SJSA1 (cell line): ENCODE data around the gene KLHL6. TPM values are rescaled to one million over a fixed set of nuclear protein-coding genes. Genes with fewer than 3 reads are reported as not detected.
"Not testable (repeated sequence)": the region's sequence is repeated elsewhere in the genome, so short reads cannot be mapped to it uniquely, and the experiment has no call there.

Source experiments
- DNase-seq, 2 experiments: peaks; one replicate each; pipeline ENCODE4 v3.0.0-alpha.2; 2015 to 2020; ENCODE audit warnings: low spot score in 2 of 2, low read depth in 1 of 2
- H3K27ac ChIP-seq: fragments of 250-450 bp; sonication (Bioruptor Pico); 2 replicates; pipeline ENCODE4 v1.5.1; 2020; ENCODE audit warnings: mild to moderate bottlenecking, moderate library complexity
- H3K27me3 ChIP-seq: fragments of 250-450 bp; sonication (Bioruptor Pico); replicated peaks from 2 replicates; pipeline ENCODE4 v1.5.1; 2020; ENCODE audit warnings: mild to moderate bottlenecking, moderate library complexity
- H3K36me3 ChIP-seq: fragments of 250-450 bp; sonication (Bioruptor Pico); 2 replicates; pipeline ENCODE4 v1.5.1; 2020; ENCODE audit warnings: mild to moderate bottlenecking
- H3K4me1 ChIP-seq: fragments of 250-450 bp; sonication (Bioruptor Pico); replicated peaks from 2 replicates; pipeline ENCODE4 v1.6.1; 2021; ENCODE audit warnings: mild to moderate bottlenecking
- H3K4me3 ChIP-seq: fragments of 250-450 bp; sonication (Bioruptor Pico); 2 replicates; pipeline ENCODE4 v1.5.1; 2020; ENCODE audit warnings: mild to moderate bottlenecking
- H3K9me3 ChIP-seq: fragments of 250-450 bp; sonication (Bioruptor Pico); replicated peaks from 2 replicates; pipeline ENCODE4 v1.5.1; 2020; ENCODE audit warnings: mild to moderate bottlenecking
- total RNA-seq: library from RNA; depleted of rRNA; stranded (reverse); fragments of >200 nt; shearing (Covaris generic); gene quantifications from 2 replicates; pipeline ENCODE4 v1.2.3, GENCODE V29; 2014

The KLHL6 gene
- total RNA-seq, 1 experiment from 2014 or later, result not detected

GRCh38 chr3:183487016-183487415, 68.5 kb downstream of the KLHL6 start:
- Histone ChIP-seq H3K4me3 (no peak overlapping the region), H3K4me1 (no peaks in the 10 kb centered on the region), H3K27me3 (no peaks in the 10 kb centered on the region; the same call in 1 of the 2 replicates), H3K36me3 (no peaks in the 10 kb centered on the region), H3K27ac (no peak overlapping the region), H3K9me3 (no peaks in the 10 kb centered on the region)
- no peak for DNase-seq

- Histone ChIP-seq H3K27ac (no peak overlapping the region), H3K27me3 (no peaks in the 10 kb centered on the region; the same call in 1 of the 2 replicates)
Observed at GRCh38 chr3:183486472-183486871, 69.0 kb downstream of the KLHL6 start.

GRCh38 chr3:183485585-183485984, 69.9 kb downstream of the KLHL6 start:
- H3K4me1 ChIP-seq, result no peaks in the 10 kb centered on the region
- H3K27me3 ChIP-seq, result no peaks in the 10 kb centered on the region; the same call in 1 of the 2 replicates
- no peak overlapping the region for H3K27ac ChIP-seq
- H3K4me3 ChIP-seq, result no peak overlapping the region
- no peaks in the 10 kb centered on the region for H3K9me3 ChIP-seq
- no peaks in the 10 kb centered on the region for H3K36me3 ChIP-seq
- DNase-seq, result no peak

More at GRCh38 chr3:183486472-183486871, 69.0 kb downstream of the KLHL6 start:
- Histone ChIP-seq H3K36me3 (no peaks in the 10 kb centered on the region), H3K9me3 (no peaks in the 10 kb centered on the region), H3K4me3 (no peak overlapping the region), H3K4me1 (no peaks in the 10 kb centered on the region)
- DNase-seq, result no peak

GRCh38 chr3:183485093-183485492, 70.4 kb downstream of the KLHL6 start:
- Histone ChIP-seq H3K9me3 (no peaks in the 10 kb centered on the region), H3K36me3 (no peaks in the 10 kb centered on the region)
- DNase-seq, result no peak

GRCh38 chr3:183484431-183485075, 71.0 kb downstream of the KLHL6 start:
- H3K27ac ChIP-seq, result no peak overlapping the region
- no peaks in the 10 kb centered on the region for H3K4me1 ChIP-seq
- no peaks in the 10 kb centered on the region; the same call in 1 of the 2 replicates for H3K27me3 ChIP-seq
- no peaks in the 10 kb centered on the region; the same call in 1 of the 2 replicates for H3K9me3 ChIP-seq
- no peak for DNase-seq
- H3K36me3 ChIP-seq, result no peaks in the 10 kb centered on the region
- no peak overlapping the region for H3K4me3 ChIP-seq

More at GRCh38 chr3:183485093-183485492, 70.4 kb downstream of the KLHL6 start:
- Histone ChIP-seq H3K4me1 (no peaks in the 10 kb centered on the region), H3K27ac (no peak overlapping the region), H3K4me3 (no peak overlapping the region), H3K27me3 (no peaks in the 10 kb centered on the region; the same call in 1 of the 2 replicates)

DNA sequence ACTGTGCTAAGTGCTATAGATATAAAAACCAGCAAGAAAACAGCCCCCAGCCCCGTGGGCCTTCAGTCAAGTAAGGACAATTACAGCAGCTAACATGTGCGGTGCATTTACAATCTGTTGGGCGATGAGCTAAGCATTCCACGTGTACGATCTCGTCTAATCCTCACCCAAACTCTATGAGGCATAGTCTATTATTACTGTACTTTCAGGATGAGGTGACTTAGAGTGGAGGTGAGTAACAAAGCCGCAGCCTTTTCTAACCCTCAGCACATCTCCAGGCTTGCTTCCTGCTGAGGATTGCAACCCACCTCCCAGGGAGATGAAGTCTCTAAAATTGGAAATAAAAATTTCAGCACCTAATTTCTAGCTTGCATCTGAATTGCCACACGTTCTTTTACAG, 73.9 kb downstream of the KLHL6 start:
- Histone ChIP-seq H3K9me3 (no peaks in the 10 kb centered on the region; the same call in 1 of the 2 replicates), H3K27ac (no peak overlapping the region)
- no peak for DNase-seq

GRCh38 chr3:183478501-183478900, 77.0 kb downstream of the KLHL6 start:
- DNase-seq, result no peak
- Histone ChIP-seq H3K27ac (no peak overlapping the region), H3K36me3 (no peaks in the 10 kb centered on the region), H3K4me1 (no peaks in the 10 kb centered on the region), H3K4me3 (no peak overlapping the region), H3K27me3 (peaks cover 5% of the 10 kb centered on the region; the same call in 1 of the 2 replicates), H3K9me3 (no peaks in the 10 kb centered on the region; the same call in 1 of the 2 replicates)

More for the DNA sequence above, 73.9 kb downstream of the KLHL6 start:
- Histone ChIP-seq H3K36me3 (no peaks in the 10 kb centered on the region), H3K27me3 (peaks cover 3% of the 10 kb centered on the region; the same call in 1 of the 2 replicates), H3K4me1 (no peaks in the 10 kb centered on the region), H3K4me3 (no peak overlapping the region)

DNA sequence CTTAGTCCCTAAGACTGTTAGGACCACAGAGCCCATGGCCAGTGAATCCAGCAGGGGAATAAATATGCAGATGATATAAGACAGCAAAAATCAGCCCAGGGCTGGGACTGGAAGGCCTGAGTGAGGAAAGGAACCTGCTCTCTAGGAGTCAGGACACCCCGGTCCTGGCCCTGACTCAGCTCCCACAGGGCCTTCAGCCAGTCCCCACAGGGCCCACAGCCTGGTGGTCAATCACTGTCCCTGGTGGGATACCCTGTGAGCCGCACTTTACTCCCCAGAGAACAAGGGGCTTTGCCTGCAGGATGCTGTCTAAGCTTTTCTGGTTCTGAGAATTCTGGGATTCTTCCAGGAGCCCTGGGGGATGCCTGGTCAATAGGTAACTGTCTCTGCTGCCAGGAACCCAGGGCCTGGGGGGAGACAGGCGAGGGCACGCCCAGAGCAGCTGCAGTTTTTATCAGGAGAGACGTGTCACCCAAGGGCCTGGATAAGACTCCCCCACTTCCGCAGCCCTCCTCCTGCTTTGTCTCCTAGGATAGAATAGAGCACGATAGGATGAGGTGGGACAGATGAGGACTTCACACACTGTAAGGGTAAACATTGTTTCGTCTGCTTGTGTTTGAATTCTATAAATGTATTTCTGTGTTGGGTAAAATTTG, 77.6 kb downstream of the KLHL6 start:
- H3K4me3 ChIP-seq, result no peak overlapping the region
- no peaks in the 10 kb centered on the region; the same call in 1 of the 2 replicates for H3K9me3 ChIP-seq
- H3K27me3 ChIP-seq, result peaks cover 5% of the 10 kb centered on the region; the same call in 1 of the 2 replicates
- no peak for DNase-seq
- H3K4me1 ChIP-seq, result no peaks in the 10 kb centered on the region
- no peak overlapping the region for H3K27ac ChIP-seq
- no peaks in the 10 kb centered on the region for H3K36me3 ChIP-seq

- H3K9me3 ChIP-seq, H3K27ac ChIP-seq, H3K4me1 ChIP-seq, H3K4me3 ChIP-seq, DNase-seq, H3K36me3 ChIP-seq, H3K27me3 ChIP-seq: not testable (repeated sequence)
Observed at GRCh38 chr3:183475764-183476162, 79.7 kb downstream of the KLHL6 start.

GRCh38 chr3:183475016-183475763, 80.3 kb downstream of the KLHL6 start:
- no peaks in the 10 kb centered on the region for H3K36me3 ChIP-seq
- peaks cover 5% of the 10 kb centered on the region; the same call in 1 of the 2 replicates for H3K27me3 ChIP-seq
- H3K27ac ChIP-seq, result no peak overlapping the region
- no peak for DNase-seq
- H3K4me3 ChIP-seq, result no peak overlapping the region
- no peaks in the 10 kb centered on the region; the same call in 1 of the 2 replicates for H3K9me3 ChIP-seq
- H3K4me1 ChIP-seq, result no peaks in the 10 kb centered on the region

DNA sequence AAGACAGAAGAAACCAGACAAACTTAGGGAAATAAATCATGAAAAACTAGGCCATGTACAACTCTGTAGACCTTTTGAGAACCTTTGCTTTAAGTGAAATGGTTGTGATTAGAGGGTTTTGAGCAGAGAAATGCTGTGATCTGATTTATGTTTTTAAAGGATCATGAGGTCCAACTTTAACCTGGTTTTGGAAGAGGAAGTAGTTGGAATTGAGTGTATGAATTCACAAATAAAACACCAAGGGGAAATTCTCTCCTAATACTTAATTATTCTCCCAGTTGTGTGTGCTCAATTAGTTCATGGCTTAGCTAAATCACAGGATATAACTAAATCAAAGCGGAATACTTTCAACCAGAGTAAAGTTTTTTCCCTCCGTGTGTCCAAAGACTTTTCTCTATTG, 81.5 kb downstream of the KLHL6 start:
- no peaks in the 10 kb centered on the region for H3K36me3 ChIP-seq
- no peak overlapping the region for H3K4me3 ChIP-seq
- H3K27ac ChIP-seq, result no peak overlapping the region
- H3K9me3 ChIP-seq, result no peaks in the 10 kb centered on the region
- H3K27me3 ChIP-seq, result peaks cover 5% of the 10 kb centered on the region; the same call in 1 of the 2 replicates
- peaks cover 3% of the 10 kb centered on the region; the same call in 1 of the 2 replicates for H3K4me1 ChIP-seq
- DNase-seq, result no peak

DNA sequence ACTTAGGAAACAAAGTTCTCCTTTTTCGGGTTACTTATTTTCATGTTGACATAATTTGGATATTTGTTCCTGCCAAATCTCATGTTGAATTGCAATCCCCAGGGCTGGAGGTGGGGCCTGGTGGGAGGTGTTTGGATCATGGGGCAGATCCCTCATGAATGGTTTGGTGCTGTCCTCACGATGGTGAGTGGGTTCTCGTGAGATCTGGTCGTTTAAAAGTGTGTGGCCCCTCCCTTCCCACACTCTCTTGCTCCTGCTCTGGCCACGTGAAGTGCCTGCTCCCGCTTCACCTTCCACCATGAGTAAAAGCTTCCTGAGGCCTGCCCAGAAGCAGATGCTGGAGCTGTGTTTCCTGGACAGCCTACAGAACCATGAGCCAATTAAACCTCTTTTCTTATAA, 83.4 kb downstream of the KLHL6 start:
- no peaks in the 10 kb centered on the region for H3K9me3 ChIP-seq
- no peak for DNase-seq
- no peak overlapping the region for H3K4me3 ChIP-seq
- H3K27ac ChIP-seq, result no peak overlapping the region
- H3K36me3 ChIP-seq, result no peaks in the 10 kb centered on the region
- H3K27me3 ChIP-seq, result peaks cover 5% of the 10 kb centered on the region; the same call in 1 of the 2 replicates
- peaks cover 5% of the 10 kb centered on the region; the same call in 1 of the 2 replicates for H3K4me1 ChIP-seq

DNA sequence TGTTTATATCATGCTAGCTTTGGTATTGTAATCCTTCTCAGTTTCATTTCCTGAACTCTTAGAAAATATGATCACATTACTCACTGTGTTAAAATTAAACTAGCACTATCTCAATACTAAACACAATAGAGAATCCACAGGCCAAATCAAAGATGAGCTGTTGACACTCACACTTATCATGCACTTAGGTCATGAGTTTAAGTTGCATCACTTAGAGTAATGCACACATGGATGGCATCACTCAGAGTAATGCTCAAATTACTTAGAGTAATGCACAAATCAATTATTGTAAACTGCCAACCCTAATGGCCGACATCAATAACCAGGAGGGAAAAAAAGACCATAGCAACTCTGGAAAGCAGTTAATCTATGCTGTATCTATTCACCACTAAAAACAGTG, 87.1 kb downstream of the KLHL6 start:
- Histone ChIP-seq H3K27ac (no peak overlapping the region), H3K4me1 (peaks cover 5% of the 10 kb centered on the region; the same call in 1 of the 2 replicates), H3K4me3 (no peak overlapping the region), H3K9me3 (no peaks in the 10 kb centered on the region), H3K36me3 (no peaks in the 10 kb centered on the region), H3K27me3 (no peaks in the 10 kb centered on the region; the same call in 1 of the 2 replicates)
- DNase-seq, result no peak
